PC-9 (cell line): ENCODE data around the gene INAVA.
"Not testable (repeated sequence)": the region's sequence is repeated elsewhere in the genome, so short reads cannot be mapped to it uniquely, and the experiment has no call there.

Experiments
- CTCF ChIP-seq: fragments of 200-600 bp; sonication (generic); conservative IDR thresholded peaks from 2 replicates; pipeline ENCODE4 v1.6.1; 2017; ENCODE audit warnings: mixed run types, antibody characterized with exemption, mild to moderate bottlenecking, moderate library complexity
- EZH2 ChIP-seq: fragments of 200-600 bp; sonication (generic); IDR thresholded peaks from 2 replicates; pipeline ENCODE4 v1.8.0; 2017; ENCODE audit warnings: antibody characterized with exemption, low read depth

DNA sequence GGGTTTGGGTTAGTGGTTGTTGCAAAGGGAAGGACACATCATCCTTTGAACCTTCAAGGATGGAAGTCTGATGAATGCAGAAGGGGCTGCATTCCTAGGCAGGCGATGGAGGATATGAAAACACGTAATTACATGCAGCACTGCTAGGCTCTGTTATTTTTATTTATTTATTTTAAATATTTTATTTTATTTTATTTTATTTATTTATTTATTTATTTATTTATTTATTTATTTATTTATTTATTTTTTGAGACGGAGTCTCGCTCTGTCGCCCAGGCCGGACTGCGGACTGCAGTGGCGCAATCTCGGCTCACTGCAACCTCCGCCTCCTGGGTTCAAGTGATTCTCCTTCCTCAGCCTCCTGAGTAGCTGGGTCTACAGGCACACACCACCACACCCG is 69.2 kb downstream of the INAVA start:
- not testable (repeated sequence) for TF ChIP-seq CTCF, EZH2
